HCEC 1CT (cell line): ENCODE measurements around the gene GNAQ.
A peak's percentile ranks its signal among the peaks of the same experiment; 100 is the strongest.

Experiments
- DNase-seq: peaks from one replicate; pipeline ENCODE4 v3.0.0-alpha.2; 2017

GNAQ gene

GRCh38 chr9:77834898-77835488 is 196.6 kb downstream of the GNAQ start:
- DNase-seq, result no peak

- DNase-seq, result no peak
Observed at GRCh38 chr9:77833561-77834429, 197.8 kb downstream of the GNAQ start.

GRCh38 chr9:77832639-77833038 is 199.0 kb downstream of the GNAQ start:
- DNase-seq, result no peak

GRCh38 chr9:77831781-77832180 is 199.8 kb downstream of the GNAQ start:
- DNase-seq, result no peak

GRCh38 chr9:77830618-77831285 is 200.9 kb downstream of the GNAQ start:
- peak; percentile 39 for DNase-seq

GRCh38 chr9:77829420-77829819 is 202.2 kb downstream of the GNAQ start:
- no peak for DNase-seq

- no peak for DNase-seq
Observed at GRCh38 chr9:77827104-77827784, 204.4 kb downstream of the GNAQ start.

GRCh38 chr9:77826621-77827020 is 205.0 kb downstream of the GNAQ start:
- DNase-seq, result peak; percentile 56

GRCh38 chr9:77826116-77826515 is 205.5 kb downstream of the GNAQ start:
- DNase-seq, result no peak

- DNase-seq, result no peak
Observed at GRCh38 chr9:77825361-77825760, 206.2 kb downstream of the GNAQ start.

- peak; percentile 72 for DNase-seq
Observed at GRCh38 chr9:77820293-77820954, 211.2 kb downstream of the GNAQ start.

- peak; percentile 32 for DNase-seq
Observed at GRCh38 chr9:77819657-77820056, 212.0 kb downstream of the GNAQ start.

GRCh38 chr9:77817590-77818311 is 213.9 kb downstream of the GNAQ start:
- DNase-seq, result no peak

GRCh38 chr9:77816641-77817341 is 214.8 kb downstream of the GNAQ start:
- DNase-seq, result no peak

GRCh38 chr9:77815260-77815659 is 216.4 kb downstream of the GNAQ start:
- no peak for DNase-seq

GRCh38 chr9:77811832-77812231 is 219.8 kb downstream of the GNAQ start:
- DNase-seq, result no peak

GRCh38 chr9:77810637-77811119 is 220.9 kb downstream of the GNAQ start:
- no peak for DNase-seq

- no peak for DNase-seq
Observed at GRCh38 chr9:77810047-77810446, 221.6 kb downstream of the GNAQ start.

GRCh38 chr9:77809552-77809951 is 222.1 kb downstream of the GNAQ start:
- no peak for DNase-seq

GRCh38 chr9:77808751-77809081 is 222.9 kb downstream of the GNAQ start:
- DNase-seq, result no peak
